Measurements from ENCODE around the gene IQSEC1. TPM values are rescaled to one million over a fixed set of nuclear protein-coding genes. Genes with fewer than 3 reads are reported as not detected.

IQSEC1 gene
- total RNA-seq, 1 experiment from 2014 or later, result 28.1 TPM

GRCh38 chr3:12967606-12968351 is 105.5 kb downstream of the IQSEC1 start:
- ATAC-seq, result peak; percentile 89
- BruUV-seq (replicated peaks), result no TSS peak
- Histone ChIP-seq H3K27me3 (ENCODE audit: insufficient read depth, low read length) (no peaks in the 10 kb centered on the region), H3K9me3 (ENCODE audit: control insufficient read depth in 1 of 2, insufficient read depth in 1 of 2, low read depth in 1 of 2, low read length in 2 of 2) (no peaks in the 10 kb centered on the region), H3K4me3 (replicated peaks in 1 of 2; ENCODE audit: low read depth in 1 of 2, low read length in 2 of 2) (peak overlapping the region; percentile 81 to 82), H3K36me3 (ENCODE audit: control insufficient read depth in 1 of 2, insufficient read depth in 2 of 2, low read length in 2 of 2) (no peaks in the 10 kb centered on the region), H2AFZ (ENCODE audit: low read depth, low read length, poor library complexity, severe bottlenecking) (no peak overlapping the region), H3K9ac (ENCODE audit: low read length) (peak overlapping the region; percentile 82), H3K79me2 (ENCODE audit: insufficient read depth, low read length) (peaks cover 38% of the 10 kb centered on the region), H3K4me2 (ENCODE audit: low read length) (peak overlapping the region; percentile 97), H3K9me2 (ENCODE audit: insufficient read depth) (no peaks in the 10 kb centered on the region), H3K4me1 (ENCODE audit: control insufficient read depth in 1 of 2, insufficient read depth in 2 of 2, low read length in 2 of 2) (peaks cover 8 to 13% of the 10 kb centered on the region in 2 experiments), H3K27ac (ENCODE audit: low read depth, low read length) (peak overlapping the region; percentile 64; the same call in 1 of the 2 replicates), H4K20me1 (ENCODE audit: insufficient read depth) (no peaks in the 10 kb centered on the region)
- intact Hi-C loops (cut with micrococcal nuclease), result no loop called here
- ChIA-PET CTCF (interaction anchor here (0.6 to 1.6 kb wide), 3 partner anchors 12 to 33 kb away, joined by 3 to 9 read pairs (median 3); no protein-coding TSS in a partner anchor), POLR2A (interaction anchor here (0.9 to 1.2 kb wide), 2 partner anchors 10 to 11 kb away, joined by 3 to 5 read pairs; no protein-coding TSS in a partner anchor), RAD21 (ENCODE audit: low non-redundant PET in 1 of 2, low total read pairs in 2 of 2, uncharacterized antibody in 2 of 2, unreplicated experiment in 2 of 2) (interaction anchor here (0.6 to 0.7 kb wide), 2 partner anchors 17 to 20 kb away, joined by 3 to 4 read pairs; no protein-coding TSS in a partner anchor)
- DNase-seq (ENCODE audit: low read depth, low spot score), result peak; percentile 66
- no peak for TF ChIP-seq EZH2phosphoT487 (IDR thresholded peaks at IDR 0.05; ENCODE audit: borderline replicate concordance)
- TF ChIP-seq EZH2 (IDR thresholded peaks at IDR 0.05), result no peak
- no peak for TF ChIP-seq REST (IDR thresholded peaks at IDR 0.05; ENCODE audit: low read depth)
- peak; percentile 61 for TF ChIP-seq EGR1 (IDR thresholded peaks at IDR 0.05; ENCODE audit: low read depth)
- no peak for TF ChIP-seq ZBTB33 (IDR thresholded peaks at IDR 0.05; ENCODE audit: extremely low read depth, insufficient replicate concordance, low read length)
- TF ChIP-seq ZNF274 (IDR thresholded peaks at IDR 0.05; ENCODE audit: low read depth, low read length), result no peak
- peak; percentile 52; the same call in 1 of the 2 replicates for TF ChIP-seq POLR2AphosphoS5 (IDR thresholded peaks at IDR 0.05; ENCODE audit: low read depth, low read length)
- no peak for TF ChIP-seq CTCF (IDR thresholded peaks at IDR 0.05 in 2 of 3, conservative IDR thresholded peaks at IDR 0.05 in 1 of 3; ENCODE audit: borderline replicate concordance in 1 of 3, insufficient read depth in 1 of 3, low read depth in 2 of 3, low read length in 2 of 3)
- TF ChIP-seq TCF7L2 (IDR thresholded peaks at IDR 0.05; ENCODE audit: borderline replicate concordance, extremely low read depth, insufficient read depth, insufficient read length), result no peak
- TF ChIP-seq SRF (IDR thresholded peaks at IDR 0.05; ENCODE audit: low read depth), result no peak
- TF ChIP-seq CEBPB (IDR thresholded peaks at IDR 0.05; ENCODE audit: low read depth), result no peak
- TF ChIP-seq ZFX (IDR thresholded peaks at IDR 0.05), result peak; percentile 61
- no peak for TF ChIP-seq CBX3 (IDR thresholded peaks at IDR 0.05; ENCODE audit: low read depth)
- no peak for TF ChIP-seq RAD21 (IDR thresholded peaks at IDR 0.05; ENCODE audit: low read depth)
- TF ChIP-seq YY1 (IDR thresholded peaks at IDR 0.05; ENCODE audit: extremely low read depth, insufficient replicate concordance, low read depth, low read length), result no peak
- peak; percentile 54; the same call in 1 of the 2 replicates for TF ChIP-seq SP1 (IDR thresholded peaks at IDR 0.05; ENCODE audit: low read depth)
- TF ChIP-seq SIN3A (IDR thresholded peaks at IDR 0.05; ENCODE audit: low read depth), result no peak
- no peak for TF ChIP-seq ATF3 (IDR thresholded peaks at IDR 0.05)
- no peak for TF ChIP-seq JUND (IDR thresholded peaks at IDR 0.05)
